ENCODE data around the gene DNPEP.
"Not testable (repeated sequence)": the region's sequence is repeated elsewhere in the genome, so short reads cannot be mapped to it uniquely, and the experiment has no call there.

DNPEP gene

GRCh38 chr2:219399716-219400478 is 12.2 kb upstream of the DNPEP start:
- FAIRE-seq: no peak

DNA sequence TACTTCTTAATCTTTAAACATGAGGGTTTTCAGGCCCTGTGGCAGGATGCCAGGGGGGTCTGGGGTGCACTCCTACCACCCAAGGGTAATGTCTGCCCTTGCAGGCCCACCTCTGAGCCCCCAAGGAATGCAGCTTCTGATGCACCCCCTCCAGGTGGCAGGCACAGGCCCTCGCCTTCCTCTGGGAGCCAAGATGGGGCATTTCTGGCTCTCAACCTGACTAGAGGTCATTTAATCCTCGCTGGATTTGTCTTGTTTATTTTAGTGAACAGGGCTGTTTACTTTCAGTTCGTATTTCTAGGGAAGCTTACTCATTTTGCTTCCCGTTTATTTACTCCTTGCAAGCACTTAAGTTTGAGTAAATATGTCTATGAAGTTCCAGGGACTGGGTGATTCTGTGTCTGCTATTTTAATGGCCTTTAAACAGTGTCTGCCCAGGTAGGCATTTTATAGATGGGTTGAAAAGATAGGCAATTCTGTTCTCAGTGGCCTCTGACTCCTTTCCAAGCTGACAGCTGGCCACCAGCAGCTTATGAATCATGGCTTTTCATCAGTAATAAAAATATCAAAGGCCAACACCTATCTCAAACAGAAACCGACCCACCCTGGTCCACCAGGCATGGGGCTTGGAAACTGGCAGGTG is 11.1 kb upstream of the DNPEP start:
- FAIRE-seq: no peak

- no peak for FAIRE-seq
Observed at GRCh38 chr2:219396863-219397457, 9.2 kb upstream of the DNPEP start.

- FAIRE-seq: no peak
Observed at GRCh38 chr2:219395609-219396008, 7.9 kb upstream of the DNPEP start.

DNA sequence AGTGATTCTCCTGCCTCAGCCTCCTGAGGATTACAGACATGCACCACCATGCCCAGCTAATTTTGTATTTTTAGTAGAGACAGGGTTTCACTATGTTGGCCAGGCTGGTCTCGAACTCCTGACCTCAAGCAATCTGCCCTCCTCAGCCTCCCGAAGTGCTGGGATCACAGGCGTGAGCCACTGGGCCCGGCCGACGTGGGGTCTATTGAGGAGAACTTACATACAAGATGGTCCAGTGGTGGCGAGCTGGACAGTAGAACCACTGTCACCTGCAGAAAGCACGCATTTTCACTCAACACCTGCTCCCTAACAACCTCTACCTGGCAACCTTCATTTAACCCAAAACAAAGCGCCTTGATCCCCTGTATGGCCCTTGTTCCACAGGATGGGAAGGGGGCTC is 7.3 kb upstream of the DNPEP start:
- not testable (repeated sequence) for FAIRE-seq

DNA sequence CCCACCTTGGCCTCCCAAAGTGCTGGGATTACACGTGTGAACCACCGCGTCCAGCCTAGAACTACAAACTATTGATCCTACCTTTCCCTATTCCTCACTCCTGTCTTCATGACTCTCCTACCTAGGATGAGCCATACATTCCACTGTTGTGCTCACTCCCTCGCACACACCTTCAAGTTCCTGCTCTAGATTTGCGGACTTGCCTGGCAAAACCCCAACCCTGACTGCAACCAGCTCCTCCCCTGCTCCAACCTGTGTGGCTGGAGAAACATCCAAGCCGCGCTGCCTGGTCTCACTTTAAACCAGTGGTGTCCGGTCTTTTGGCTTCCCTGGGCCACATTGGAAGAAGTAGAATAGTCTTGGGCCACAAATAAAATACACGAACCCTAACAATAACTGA is 5.0 kb upstream of the DNPEP start:
- no peak for FAIRE-seq

- FAIRE-seq: no peak
Observed at GRCh38 chr2:219388907-219389156, 1.1 kb upstream of the DNPEP start.

DNA sequence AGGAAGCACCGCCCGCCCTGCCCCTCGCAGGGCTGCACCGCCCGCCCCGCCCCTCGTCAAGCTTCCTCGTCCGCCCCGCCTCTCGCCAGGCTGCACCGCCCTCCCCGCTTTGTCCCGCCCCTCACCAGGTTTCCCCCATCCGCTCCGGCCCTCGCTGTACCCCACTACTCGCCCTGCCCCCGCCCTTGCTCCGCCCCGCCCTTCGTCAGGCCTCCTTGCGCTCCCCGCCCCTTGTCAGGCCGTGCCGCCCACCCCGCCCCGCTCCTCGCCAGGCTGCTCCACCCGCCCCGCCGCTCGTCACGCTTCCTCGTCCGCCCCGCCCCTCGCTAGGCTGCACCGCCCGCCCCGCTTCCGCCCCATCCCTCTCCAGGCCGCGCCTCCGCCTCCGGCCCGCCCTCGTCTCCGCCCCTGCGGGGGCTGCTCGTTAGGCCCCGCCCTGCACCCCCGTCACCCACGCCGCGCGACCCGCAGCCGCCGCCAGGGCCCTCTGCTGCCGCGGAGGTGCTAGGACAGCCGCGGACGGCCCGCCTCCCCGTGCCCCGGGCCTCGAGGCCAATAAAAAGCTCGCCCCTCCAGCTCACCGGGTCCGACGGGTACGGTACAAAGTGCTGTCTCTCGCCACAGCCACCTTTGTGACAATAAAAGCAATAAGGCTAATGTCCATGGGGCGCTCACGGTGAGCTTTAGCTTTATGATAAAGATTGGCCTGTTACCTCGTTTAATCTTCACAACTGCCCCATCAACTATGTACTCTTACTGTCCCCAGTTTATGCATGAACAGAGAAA is 602 bp upstream of the DNPEP start:
- FAIRE-seq: no peak

DNA sequence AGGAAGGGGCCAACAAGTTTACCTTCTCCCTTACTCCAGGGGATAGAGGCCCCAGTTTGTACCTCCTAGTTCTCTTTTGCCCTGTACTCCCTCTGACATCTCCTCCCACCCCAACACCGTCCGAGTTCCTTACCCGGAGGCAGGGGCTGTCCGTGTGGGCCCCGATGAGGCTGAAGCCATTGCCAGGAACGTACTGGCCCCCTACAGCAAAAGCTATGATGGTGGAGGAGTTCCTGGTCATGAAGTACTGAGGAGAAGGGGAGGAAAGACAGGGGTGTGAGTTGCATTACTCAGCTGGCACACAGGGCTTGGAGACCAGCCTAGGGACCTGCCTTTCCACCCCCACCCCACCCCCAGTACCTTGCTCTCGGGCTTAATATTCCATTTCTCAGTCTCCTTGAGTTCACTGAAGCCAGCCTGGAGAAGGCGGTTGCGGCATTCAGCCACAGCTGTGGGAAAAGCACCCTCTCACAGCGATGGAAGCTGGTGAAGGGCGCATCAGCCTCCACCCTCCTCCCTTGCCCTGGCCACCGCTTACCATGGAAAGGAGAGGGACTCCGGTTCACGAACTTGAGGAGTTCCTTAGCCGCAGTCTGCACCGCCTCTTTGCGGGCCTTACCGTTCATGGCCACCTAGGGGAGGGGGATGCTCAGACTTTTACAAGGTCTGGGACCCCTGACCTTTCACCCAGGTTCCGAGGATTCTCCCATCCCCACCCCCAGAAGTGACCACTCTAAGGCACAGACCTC is 1.0 kb downstream of the DNPEP start:
- no peak for FAIRE-seq

DNA sequence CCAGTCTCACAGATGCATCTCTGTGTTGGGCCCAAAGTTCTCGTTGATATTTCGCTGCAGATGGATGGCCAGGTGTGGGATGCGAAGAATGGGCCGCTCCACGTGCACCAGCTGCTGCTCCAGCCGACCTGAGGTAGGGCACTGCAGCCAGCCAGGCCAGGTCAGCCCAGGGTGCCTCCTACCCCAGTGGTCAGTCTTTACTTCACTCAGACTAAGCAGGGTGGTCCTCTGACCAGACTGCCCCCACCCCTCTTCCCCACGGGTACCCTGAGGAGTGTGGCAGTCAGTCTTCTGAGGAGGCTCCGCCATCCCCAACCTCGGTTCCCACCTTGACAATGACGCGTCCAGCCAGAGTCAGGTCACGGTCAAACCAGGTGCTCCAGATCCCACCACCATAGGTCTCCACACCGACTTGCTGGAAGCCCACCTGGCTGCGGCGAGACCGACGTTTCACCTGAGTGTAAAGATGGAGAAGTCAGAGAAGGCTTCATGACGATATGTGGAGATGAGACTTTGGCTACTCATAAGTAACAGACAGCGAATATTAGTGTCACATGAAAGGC is 1.7 kb downstream of the DNPEP start:
- no peak for FAIRE-seq

DNA sequence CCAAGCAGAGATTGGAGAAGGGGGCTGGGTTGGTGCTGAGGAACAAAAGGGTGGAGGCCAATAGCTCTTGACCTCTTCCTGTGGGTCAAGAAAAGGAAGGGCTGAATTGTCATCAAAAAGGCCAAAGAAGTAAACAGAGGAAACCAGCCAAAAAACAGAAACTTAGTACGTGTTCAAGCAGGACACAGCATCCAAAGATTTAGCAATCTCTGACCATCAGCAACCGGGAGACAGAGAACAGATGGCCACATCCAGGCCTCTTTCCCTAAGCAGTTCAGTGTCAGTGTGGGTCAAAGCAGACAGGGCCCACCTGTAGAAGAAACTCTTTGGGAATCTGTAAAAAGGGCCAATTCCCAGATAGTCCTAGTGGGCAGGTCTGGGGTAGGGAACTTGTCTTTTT is 2.9 kb downstream of the DNPEP start:
- FAIRE-seq: no peak

DNA sequence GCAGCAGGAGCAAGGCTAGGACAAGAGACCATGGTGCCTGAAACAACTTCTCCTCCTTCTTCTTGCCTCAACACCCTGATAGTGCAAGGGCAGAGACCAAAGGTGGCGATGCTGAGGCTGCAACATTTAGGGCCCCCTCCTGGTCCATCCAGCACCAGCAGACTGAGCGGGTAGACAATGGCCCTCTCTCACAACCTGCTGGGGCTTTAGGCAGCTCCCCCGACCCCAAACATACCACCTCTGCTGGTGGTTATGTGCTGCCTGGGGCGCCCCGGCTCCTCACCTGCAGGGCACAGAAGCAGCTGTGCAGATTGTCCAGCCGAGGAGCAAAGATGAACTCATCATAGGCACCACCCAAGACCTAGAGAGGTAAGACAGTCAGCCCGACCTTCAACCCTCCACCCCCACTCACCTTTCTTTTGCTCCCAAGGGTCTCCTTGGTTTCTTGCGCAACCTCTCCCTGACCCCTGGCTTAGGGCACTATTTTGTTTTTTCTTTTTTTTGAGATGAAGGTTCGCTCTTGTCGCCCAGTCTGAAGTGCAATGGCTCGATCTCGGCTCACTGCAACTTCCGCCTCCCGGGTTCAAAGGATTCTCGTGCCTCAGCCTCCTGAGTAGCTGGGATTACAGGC is 3.5 kb downstream of the DNPEP start:
- FAIRE-seq: no peak

GRCh38 chr2:219381448-219381847 is 6.3 kb downstream of the DNPEP start:
- FAIRE-seq: no peak

- no peak for FAIRE-seq
Observed at GRCh38 chr2:219380926-219381325, 6.8 kb downstream of the DNPEP start.

DNA sequence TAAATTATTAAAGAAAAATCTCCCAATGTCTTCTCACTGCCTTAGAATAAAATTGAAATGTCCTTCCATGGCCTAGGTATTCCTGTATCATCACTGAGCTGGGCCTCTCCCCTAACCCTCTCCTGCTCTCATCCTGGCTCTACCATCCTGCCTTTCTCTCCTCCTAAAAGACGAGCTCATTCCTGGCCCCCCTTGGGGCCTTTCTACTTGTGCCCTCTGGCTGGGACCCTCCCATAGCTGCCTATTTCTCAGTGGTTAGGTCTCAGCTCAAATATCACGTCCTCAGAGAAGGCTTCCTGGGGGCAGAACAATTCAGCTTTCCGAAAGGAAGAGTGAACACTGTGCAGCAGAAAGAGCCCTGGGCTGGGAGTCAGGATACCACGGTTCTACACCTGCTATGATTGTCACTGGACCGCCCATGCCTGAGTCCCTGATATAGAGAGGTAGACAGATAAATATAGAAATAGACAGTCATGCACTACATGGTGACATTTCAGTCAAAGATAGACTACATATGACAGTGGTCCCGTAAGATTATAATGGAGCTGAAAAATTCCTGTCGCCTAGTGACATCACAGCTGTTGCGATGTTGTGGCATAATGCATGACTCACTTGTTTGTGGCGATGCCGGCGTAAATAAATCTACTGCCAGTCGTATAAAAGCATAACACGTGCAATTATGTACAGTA is 9.4 kb downstream of the DNPEP start:
- no peak for FAIRE-seq

- no peak for FAIRE-seq
Observed at GRCh38 chr2:219369447-219369861, 18.3 kb downstream of the DNPEP start.

GRCh38 chr2:219368690-219369191 is 19.0 kb downstream of the DNPEP start:
- FAIRE-seq: no peak

DNA sequence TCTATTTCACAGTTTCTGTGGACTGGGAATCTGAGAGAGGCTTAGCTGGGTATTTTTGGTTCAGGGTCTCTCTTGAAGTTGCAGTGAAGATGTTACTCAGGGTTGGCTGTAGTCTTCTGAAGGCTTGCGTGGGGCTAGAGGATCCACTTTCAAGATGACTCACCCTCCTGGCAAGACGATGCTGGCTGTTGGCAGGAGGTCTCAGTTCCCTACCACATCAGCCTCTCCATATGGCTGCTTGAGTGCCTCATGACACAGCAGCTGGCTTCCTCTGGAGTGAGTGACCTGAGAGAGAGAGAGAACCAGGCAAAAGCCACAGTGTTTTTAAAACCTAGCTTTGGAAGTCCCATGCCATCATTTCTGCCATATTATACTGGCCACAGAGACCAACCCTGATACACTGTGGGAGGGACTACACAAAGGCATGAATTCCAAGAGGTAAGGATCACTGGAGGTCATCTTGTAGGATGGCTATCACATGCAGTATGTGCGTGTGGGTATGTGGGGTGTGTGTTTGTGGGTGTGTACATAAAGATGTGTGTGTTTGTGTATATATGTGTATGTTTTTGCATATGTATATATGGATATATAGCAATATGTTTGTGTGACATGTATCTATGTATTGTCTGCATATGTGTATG is 25.1 kb downstream of the DNPEP start:
- no peak for FAIRE-seq

DNA sequence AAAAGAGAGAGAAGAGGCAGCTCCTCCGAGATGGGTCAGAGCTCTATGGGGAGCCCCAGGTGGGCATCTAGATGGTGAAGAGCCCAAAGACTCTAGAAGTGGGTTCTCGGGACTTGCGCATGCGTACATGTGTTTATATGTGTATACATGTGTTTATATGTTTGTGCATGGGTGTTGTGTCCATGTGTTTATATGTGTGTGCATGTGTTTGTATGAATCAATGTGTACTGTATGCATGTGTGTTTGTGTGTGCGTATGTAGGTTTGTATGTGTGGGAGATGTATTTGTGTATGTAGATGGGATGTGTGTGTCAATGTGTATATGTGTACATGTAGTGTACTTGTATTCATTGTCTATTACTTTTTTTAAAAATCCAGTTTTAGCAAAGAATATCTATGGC is 25.6 kb downstream of the DNPEP start:
- FAIRE-seq: no peak

- FAIRE-seq: no peak
Observed at GRCh38 chr2:219358170-219359075, 29.3 kb downstream of the DNPEP start.

Measured in colon (tissue), 2 donors.